GM06990 (cell line): ENCODE results near the gene PSIP1.

Experiments
- DNase-seq: peaks from one replicate; pipeline ENCODE4 v3.0.0-alpha.2; 2011; ENCODE audit not compliant: insufficient read length; ENCODE audit errors: extremely low read depth
- H3K27me3 ChIP-seq: replicated peaks from 2 replicates; pipeline ENCODE4 v1.6.0; 2011; ENCODE audit warnings: low read length; ENCODE audit not compliant: control insufficient read depth, insufficient read depth
- H3K36me3 ChIP-seq: 2 replicates; pipeline ENCODE4 v1.5.1; 2011; ENCODE audit warnings: low read length; ENCODE audit not compliant: control insufficient read depth, insufficient read depth
- H3K4me3 ChIP-seq: replicated peaks from 2 replicates; pipeline ENCODE4 v1.5.1; 2011; ENCODE audit warnings: low read depth, mild to moderate bottlenecking, control low read depth, low read length
- CTCF ChIP-seq: IDR thresholded peaks from 2 replicates; pipeline ENCODE4 v1.5.1; 2011; ENCODE audit warnings: low read length, control low read depth, mild to moderate bottlenecking, inconsistent platforms; ENCODE audit not compliant: insufficient read depth, poor library complexity, severe bottlenecking

Gene PSIP1

GRCh38 chr9:15417626-15418025 lies 93.1 kb downstream of the PSIP1 start:
- H3K4me3 ChIP-seq, result no peak overlapping the region
- DNase-seq, result no peak
- TF ChIP-seq CTCF, result no peak
- no peaks in the 10 kb centered on the region for H3K27me3 ChIP-seq
- H3K36me3 ChIP-seq, result no peaks in the 10 kb centered on the region

DNA sequence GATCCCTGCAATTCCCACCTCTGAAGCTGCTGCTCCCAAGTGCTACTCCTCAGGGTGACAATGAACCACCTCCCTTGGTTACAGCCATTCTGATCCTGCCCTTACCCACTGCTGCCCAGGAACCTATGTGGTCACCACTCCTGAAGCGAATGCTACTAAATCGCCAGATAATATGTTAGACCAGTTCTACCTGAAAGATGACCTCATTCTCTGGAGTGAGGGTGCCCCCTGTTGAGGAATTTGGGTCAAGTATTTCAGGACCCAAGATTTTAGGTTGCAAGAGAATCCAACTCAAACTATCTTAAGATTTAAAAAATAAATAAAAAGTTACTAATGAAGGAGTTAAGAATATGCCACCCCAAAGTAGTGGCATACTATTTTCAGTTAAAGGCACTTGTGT lies 93.9 kb downstream of the PSIP1 start:
- Histone ChIP-seq H3K4me3 (no peak overlapping the region), H3K27me3 (no peaks in the 10 kb centered on the region), H3K36me3 (no peaks in the 10 kb centered on the region)
- TF ChIP-seq CTCF, result peak; percentile 45
- DNase-seq, result no peak
